Measurements from ENCODE around the gene CCDC71. TPM values are rescaled to one million over a fixed set of nuclear protein-coding genes. Genes with fewer than 3 reads are reported as not detected.

Gene CCDC71
- total and polyA plus RNA-seq, 2 of the 13 experiments (the other 11 are each of a cell fraction or from before 2014, with no cell fraction given): 9.7 to 14.3 TPM

DNA sequence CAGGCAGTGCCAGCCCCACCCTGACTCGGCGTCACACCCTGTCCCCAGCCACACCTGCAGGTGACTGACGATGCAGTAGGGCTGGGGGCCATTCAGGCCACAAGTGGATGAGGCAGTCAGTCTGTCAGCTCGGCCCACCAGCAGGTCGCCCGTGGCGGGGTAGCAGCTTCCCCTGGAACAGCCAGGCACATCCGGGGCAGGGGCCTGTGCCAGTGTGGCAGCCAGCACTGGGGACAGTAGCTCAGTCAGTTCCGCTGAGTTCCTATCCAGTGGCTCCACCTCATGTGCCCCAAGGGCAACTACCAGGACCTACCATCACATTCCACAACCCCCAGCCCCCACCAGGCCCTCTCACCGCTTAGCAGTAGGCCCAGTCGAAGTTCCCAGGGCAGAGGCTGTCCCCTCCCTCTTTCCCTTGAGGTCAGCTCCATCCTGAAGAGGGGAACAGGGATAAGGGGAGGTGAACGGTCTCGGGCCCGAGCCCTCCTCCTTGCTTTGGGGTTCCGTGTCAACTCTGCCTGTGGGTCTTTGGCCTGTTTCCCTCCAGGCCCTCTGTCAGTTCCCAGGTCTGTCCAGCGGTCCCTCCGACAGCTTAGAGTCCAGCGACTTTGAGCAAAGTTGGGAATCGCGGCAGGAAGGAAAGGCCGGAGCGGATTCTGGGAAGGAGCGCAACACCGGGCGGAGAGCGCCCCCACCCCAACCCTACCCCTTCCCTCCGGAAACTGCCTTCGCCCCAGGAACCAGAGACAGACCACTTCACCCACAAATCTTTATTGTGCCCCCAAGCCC, 33.5 kb downstream of the CCDC71 start, which contains the start of gene LAMB2 (continued):
- TF ChIP-seq ZHX2 (IDR thresholded peaks at IDR 0.05; ENCODE audit: low read depth) (no peak), ZHX2 (CRISPR knock-in tag; IDR thresholded peaks at IDR 0.05; ENCODE audit: borderline replicate concordance) (no peak), MED8 (CRISPR knock-in tag; IDR thresholded peaks at IDR 0.05; ENCODE audit: insufficient replicate concordance) (no peak), ARNT2 (CRISPR knock-in tag; IDR thresholded peaks at IDR 0.05; ENCODE audit: low read depth) (0 out of 2 replicates have a peak, but pooled peaks have one; percentile 60), ZNF20 (CRISPR knock-in tag; IDR thresholded peaks at IDR 0.05) (0 out of 2 replicates have a peak, but pooled peaks have one; percentile 43), RBAK (CRISPR knock-in tag; IDR thresholded peaks at IDR 0.05) (0 out of 2 replicates have a peak, but pooled peaks have one; percentile 8), ARID4A (CRISPR knock-in tag; IDR thresholded peaks at IDR 0.05; ENCODE audit: borderline replicate concordance) (peak; percentile 62; the same call in 1 of the 2 replicates), ZSCAN12 (CRISPR knock-in tag; IDR thresholded peaks at IDR 0.05) (no peak), ZNF451 (CRISPR knock-in tag; IDR thresholded peaks at IDR 0.05) (no peak), ZNF577 (CRISPR knock-in tag; IDR thresholded peaks at IDR 0.05; ENCODE audit: borderline replicate concordance, low read depth) (no peak), DBP (CRISPR knock-in tag; IDR thresholded peaks at IDR 0.05; ENCODE audit: not compliant biosample characterization) (peak; percentile 37), HNRNPK (IDR thresholded peaks at IDR 0.05; ENCODE audit: low read depth, low read length, poor library complexity, severe bottlenecking) (no peak), ZNF598 (CRISPR knock-in tag; IDR thresholded peaks at IDR 0.05; ENCODE audit: borderline replicate concordance) (peak; percentile 3; the same call in 1 of the 2 replicates), ZNF331 (CRISPR knock-in tag; IDR thresholded peaks at IDR 0.05) (no peak), BRD4 (CRISPR knock-in tag; IDR thresholded peaks at IDR 0.05) (peak; percentile 83; the same call in 1 of the 2 replicates)
- TF ChIP-seq, protein P1, sequence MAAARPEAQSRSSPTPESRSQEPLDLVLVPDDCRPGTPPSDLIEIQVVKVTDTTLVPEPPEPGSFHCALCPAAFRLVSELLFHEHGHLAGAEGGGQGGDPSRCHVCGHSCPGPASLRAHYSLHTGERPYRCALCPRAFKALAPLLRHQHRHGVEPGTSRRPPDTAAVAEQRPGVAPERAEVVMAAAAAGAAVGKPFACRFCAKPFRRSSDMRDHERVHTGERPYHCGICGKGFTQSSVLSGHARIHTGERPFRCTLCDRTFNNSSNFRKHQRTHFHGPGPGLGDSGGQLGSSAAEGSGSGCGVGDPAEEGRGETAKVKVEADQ (CRISPR knock-in tag; IDR thresholded peaks at IDR 0.05; ENCODE audit: borderline replicate concordance): peak; percentile 69; the same call in 1 of the 2 replicates

Data from HepG2 (cell line).